Neural cell (in vitro differentiated cells): Measurements from ENCODE around the gene CNOT4. TPM values are rescaled to one million over a fixed set of nuclear protein-coding genes. Genes with fewer than 3 reads are reported as not detected.

Experiments
- H2AFZ ChIP-seq: fragments of 200-600, 300-800 bp; sonication (generic), shearing (Covaris generic); 2 replicates; pipeline ENCODE4 v1.6.0; 2014; ENCODE audit warnings: low read depth, mild to moderate bottlenecking, antibody characterized with exemption, low read length, moderate library complexity
- H3F3A ChIP-seq: fragments of 200-600 bp; shearing (Covaris generic); 2 replicates; pipeline ENCODE4 v1.6.1; 2016; ENCODE audit warnings: mild to moderate bottlenecking, moderate library complexity, mixed read lengths, antibody characterized with exemption, low read length; ENCODE audit not compliant: insufficient read depth, poor library complexity, severe bottlenecking
- H3K27ac ChIP-seq: fragments of 200-600, 300-800 bp; sonication (generic), shearing (Covaris generic); 2 replicates; pipeline ENCODE4 v1.5.1; 2014; ENCODE audit warnings: mild to moderate bottlenecking, low read length, moderate library complexity
- H3K27me3 ChIP-seq: fragments of 300-800, 200-600 bp; sonication (generic), shearing (Covaris generic); 2 replicates; pipeline ENCODE4 v1.6.0; 2014; ENCODE audit warnings: mild to moderate bottlenecking, low read depth, low read length, moderate library complexity; ENCODE audit not compliant: insufficient read depth
- H3K36me3 ChIP-seq: fragments of 300-800, 200-600 bp; sonication (generic), shearing (Covaris generic); 2 replicates; pipeline ENCODE4 v1.5.1; 2014; ENCODE audit warnings: mild to moderate bottlenecking, antibody characterized with exemption, low read length, moderate library complexity; ENCODE audit not compliant: insufficient read depth
- H3K4me2 ChIP-seq: fragments of 300-800, 200-600 bp; sonication (generic), shearing (Covaris generic); 2 replicates; pipeline ENCODE4 v1.6.0; 2014; ENCODE audit warnings: mild to moderate bottlenecking, low read length
- H3K4me3 ChIP-seq: fragments of 300-800, 200-600 bp; sonication (generic), shearing (Covaris generic); 2 replicates; pipeline ENCODE4 v1.5.1; 2014; ENCODE audit warnings: mild to moderate bottlenecking, low read length, moderate library complexity
- H3K79me2 ChIP-seq: fragments of 200-600 bp; shearing (Covaris generic); replicated peaks from 2 replicates; pipeline ENCODE4 v1.6.0; 2014; ENCODE audit warnings: mild to moderate bottlenecking, low read length, moderate library complexity; ENCODE audit not compliant: insufficient read depth
- H3K9ac ChIP-seq: fragments of 300-800, 200-600 bp; sonication (generic), shearing (Covaris generic); 2 replicates; pipeline ENCODE4 v1.6.1; 2016; ENCODE audit warnings: mild to moderate bottlenecking, low read length, mixed read lengths
- H3K9me2 ChIP-seq: fragments of 200-600 bp; shearing (Covaris generic); 2 replicates; pipeline ENCODE4 v1.6.1; 2016; ENCODE audit warnings: mild to moderate bottlenecking, low read length, mixed read lengths; ENCODE audit not compliant: insufficient read depth
- H3K9me3 ChIP-seq: fragments of 200-600, 300-800 bp; sonication (generic), shearing (Covaris generic); 2 replicates; pipeline ENCODE4 v1.6.1; 2016; ENCODE audit warnings: mild to moderate bottlenecking, mixed run types, low read length, moderate library complexity, mixed read lengths
- H4K20me1 ChIP-seq: fragments of 200-600 bp; shearing (Covaris generic); 2 replicates; pipeline ENCODE4 v1.6.1; 2016; ENCODE audit warnings: mild to moderate bottlenecking, mixed run types; ENCODE audit not compliant: insufficient read depth
- EP300 ChIP-seq: fragments of 450-650 bp; conservative IDR thresholded peaks from 2 replicates; pipeline ENCODE4 v1.6.1; 2014; ENCODE audit warnings: antibody characterized with exemption, mild to moderate bottlenecking, moderate library complexity; ENCODE audit not compliant: poor library complexity, severe bottlenecking
- EZH2 ChIP-seq: fragments of 200-600, 300-800 bp; shearing (Covaris generic), sonication (generic); IDR thresholded peaks from 2 replicates; pipeline ENCODE4 v1.6.1; 2014; ENCODE audit warnings: antibody characterized with exemption, low read length, borderline replicate concordance, mild to moderate bottlenecking; ENCODE audit not compliant: insufficient read depth, poor library complexity, severe bottlenecking
- MXI1 ChIP-seq: fragments of 450-650 bp; conservative IDR thresholded peaks from 2 replicates; pipeline ENCODE4 v1.6.1; 2014; ENCODE audit warnings: antibody characterized with exemption, mild to moderate bottlenecking; ENCODE audit not compliant: poor library complexity, severe bottlenecking
- POLR2AphosphoS5 ChIP-seq: IDR thresholded peaks from 2 replicates; pipeline ENCODE4 v1.6.1; 2012
- RAD21 ChIP-seq: fragments of 450-650 bp; conservative IDR thresholded peaks from 2 replicates; pipeline ENCODE4 v1.6.1; 2014; ENCODE audit warnings: antibody characterized with exemption, mild to moderate bottlenecking, moderate library complexity
- SMC3 ChIP-seq: fragments of 450-650 bp; conservative IDR thresholded peaks from 2 replicates; pipeline ENCODE4 v1.6.1; 2014; ENCODE audit warnings: antibody characterized with exemption, mild to moderate bottlenecking, moderate library complexity; ENCODE audit not compliant: poor library complexity
- TAF1 ChIP-seq: IDR thresholded peaks from 2 replicates; pipeline ENCODE4 v1.6.1; 2012; ENCODE audit warnings: low read depth
- polyA plus RNA-seq: library from polyadenylated mRNA; depleted of rRNA; stranded (reverse); fragments of >200 nt; gene quantifications from 2 replicates; pipeline ENCODE4 v1.2.3, GENCODE V29; 2014
- TF ChIP-seq, protein P1 (sequence below): IDR thresholded peaks from 2 replicates; pipeline ENCODE4 v1.6.1; 2012; ENCODE audit warnings: borderline replicate concordance
- TF ChIP-seq, protein P2 (sequence below): fragments of 450-650 bp; IDR thresholded peaks from 2 replicates; pipeline ENCODE4 v1.5.1; 2014; ENCODE audit warnings: antibody characterized with exemption, mild to moderate bottlenecking, moderate library complexity; ENCODE audit not compliant: poor library complexity, severe bottlenecking

Gene CNOT4
- polyA plus RNA-seq, 1 donor from 2014 or later, result 6.4 TPM

DNA sequence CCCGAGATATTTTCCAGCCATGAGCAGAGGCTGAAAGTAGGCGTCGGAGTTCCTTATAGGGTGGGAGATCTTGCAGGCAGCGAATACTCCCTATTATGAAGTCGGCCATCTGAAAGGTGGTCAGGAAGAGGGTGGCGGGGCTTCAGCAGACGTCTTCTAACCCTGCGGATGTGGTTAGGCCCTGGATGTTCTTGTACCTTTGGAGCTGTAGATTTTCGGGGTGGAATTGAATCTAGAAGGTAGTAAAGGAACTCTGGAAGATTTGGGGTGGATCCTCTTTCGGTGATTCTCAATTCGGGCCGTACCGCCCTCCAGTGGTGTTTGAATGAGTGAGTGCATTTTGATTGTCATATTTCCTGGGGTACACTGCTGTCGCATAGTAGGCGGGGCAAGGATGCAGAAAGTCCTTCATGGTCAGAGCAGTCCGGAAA is 48.5 kb upstream of the CNOT4 start:
- H3K9me2 ChIP-seq, result no peaks in the 10 kb centered on the region
- H3K36me3 ChIP-seq, result no peaks in the 10 kb centered on the region
- peak overlapping the region; percentile 95 for H2AFZ ChIP-seq
- peak overlapping the region; percentile 79 for H3K4me2 ChIP-seq
- H3K27me3 ChIP-seq, result no peaks in the 10 kb centered on the region
- H3K27ac ChIP-seq, result peak overlapping the region; percentile 91
- H3K9me3 ChIP-seq, result no peaks in the 10 kb centered on the region
- H3K79me2 ChIP-seq, result peaks cover 36% of the 10 kb centered on the region
- no peaks in the 10 kb centered on the region for H4K20me1 ChIP-seq
- peak overlapping the region; percentile 92 for H3K4me3 ChIP-seq
- TF ChIP-seq EP300 (peak; percentile 8), TAF1 (no peak), RAD21 (peak; percentile 78), SMC3 (peak; percentile 86)
- TF ChIP-seq, protein P1, sequence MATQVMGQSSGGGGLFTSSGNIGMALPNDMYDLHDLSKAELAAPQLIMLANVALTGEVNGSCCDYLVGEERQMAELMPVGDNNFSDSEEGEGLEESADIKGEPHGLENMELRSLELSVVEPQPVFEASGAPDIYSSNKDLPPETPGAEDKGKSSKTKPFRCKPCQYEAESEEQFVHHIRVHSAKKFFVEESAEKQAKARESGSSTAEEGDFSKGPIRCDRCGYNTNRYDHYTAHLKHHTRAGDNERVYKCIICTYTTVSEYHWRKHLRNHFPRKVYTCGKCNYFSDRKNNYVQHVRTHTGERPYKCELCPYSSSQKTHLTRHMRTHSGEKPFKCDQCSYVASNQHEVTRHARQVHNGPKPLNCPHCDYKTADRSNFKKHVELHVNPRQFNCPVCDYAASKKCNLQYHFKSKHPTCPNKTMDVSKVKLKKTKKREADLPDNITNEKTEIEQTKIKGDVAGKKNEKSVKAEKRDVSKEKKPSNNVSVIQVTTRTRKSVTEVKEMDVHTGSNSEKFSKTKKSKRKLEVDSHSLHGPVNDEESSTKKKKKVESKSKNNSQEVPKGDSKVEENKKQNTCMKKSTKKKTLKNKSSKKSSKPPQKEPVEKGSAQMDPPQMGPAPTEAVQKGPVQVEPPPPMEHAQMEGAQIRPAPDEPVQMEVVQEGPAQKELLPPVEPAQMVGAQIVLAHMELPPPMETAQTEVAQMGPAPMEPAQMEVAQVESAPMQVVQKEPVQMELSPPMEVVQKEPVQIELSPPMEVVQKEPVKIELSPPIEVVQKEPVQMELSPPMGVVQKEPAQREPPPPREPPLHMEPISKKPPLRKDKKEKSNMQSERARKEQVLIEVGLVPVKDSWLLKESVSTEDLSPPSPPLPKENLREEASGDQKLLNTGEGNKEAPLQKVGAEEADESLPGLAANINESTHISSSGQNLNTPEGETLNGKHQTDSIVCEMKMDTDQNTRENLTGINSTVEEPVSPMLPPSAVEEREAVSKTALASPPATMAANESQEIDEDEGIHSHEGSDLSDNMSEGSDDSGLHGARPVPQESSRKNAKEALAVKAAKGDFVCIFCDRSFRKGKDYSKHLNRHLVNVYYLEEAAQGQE, result no peak
- TF ChIP-seq, protein P2, sequence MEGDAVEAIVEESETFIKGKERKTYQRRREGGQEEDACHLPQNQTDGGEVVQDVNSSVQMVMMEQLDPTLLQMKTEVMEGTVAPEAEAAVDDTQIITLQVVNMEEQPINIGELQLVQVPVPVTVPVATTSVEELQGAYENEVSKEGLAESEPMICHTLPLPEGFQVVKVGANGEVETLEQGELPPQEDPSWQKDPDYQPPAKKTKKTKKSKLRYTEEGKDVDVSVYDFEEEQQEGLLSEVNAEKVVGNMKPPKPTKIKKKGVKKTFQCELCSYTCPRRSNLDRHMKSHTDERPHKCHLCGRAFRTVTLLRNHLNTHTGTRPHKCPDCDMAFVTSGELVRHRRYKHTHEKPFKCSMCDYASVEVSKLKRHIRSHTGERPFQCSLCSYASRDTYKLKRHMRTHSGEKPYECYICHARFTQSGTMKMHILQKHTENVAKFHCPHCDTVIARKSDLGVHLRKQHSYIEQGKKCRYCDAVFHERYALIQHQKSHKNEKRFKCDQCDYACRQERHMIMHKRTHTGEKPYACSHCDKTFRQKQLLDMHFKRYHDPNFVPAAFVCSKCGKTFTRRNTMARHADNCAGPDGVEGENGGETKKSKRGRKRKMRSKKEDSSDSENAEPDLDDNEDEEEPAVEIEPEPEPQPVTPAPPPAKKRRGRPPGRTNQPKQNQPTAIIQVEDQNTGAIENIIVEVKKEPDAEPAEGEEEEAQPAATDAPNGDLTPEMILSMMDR, result peak; percentile 81
- peak overlapping the region; percentile 86 for H3K9ac ChIP-seq
- H3F3A ChIP-seq, result peaks cover 9% of the 10 kb centered on the region

DNA sequence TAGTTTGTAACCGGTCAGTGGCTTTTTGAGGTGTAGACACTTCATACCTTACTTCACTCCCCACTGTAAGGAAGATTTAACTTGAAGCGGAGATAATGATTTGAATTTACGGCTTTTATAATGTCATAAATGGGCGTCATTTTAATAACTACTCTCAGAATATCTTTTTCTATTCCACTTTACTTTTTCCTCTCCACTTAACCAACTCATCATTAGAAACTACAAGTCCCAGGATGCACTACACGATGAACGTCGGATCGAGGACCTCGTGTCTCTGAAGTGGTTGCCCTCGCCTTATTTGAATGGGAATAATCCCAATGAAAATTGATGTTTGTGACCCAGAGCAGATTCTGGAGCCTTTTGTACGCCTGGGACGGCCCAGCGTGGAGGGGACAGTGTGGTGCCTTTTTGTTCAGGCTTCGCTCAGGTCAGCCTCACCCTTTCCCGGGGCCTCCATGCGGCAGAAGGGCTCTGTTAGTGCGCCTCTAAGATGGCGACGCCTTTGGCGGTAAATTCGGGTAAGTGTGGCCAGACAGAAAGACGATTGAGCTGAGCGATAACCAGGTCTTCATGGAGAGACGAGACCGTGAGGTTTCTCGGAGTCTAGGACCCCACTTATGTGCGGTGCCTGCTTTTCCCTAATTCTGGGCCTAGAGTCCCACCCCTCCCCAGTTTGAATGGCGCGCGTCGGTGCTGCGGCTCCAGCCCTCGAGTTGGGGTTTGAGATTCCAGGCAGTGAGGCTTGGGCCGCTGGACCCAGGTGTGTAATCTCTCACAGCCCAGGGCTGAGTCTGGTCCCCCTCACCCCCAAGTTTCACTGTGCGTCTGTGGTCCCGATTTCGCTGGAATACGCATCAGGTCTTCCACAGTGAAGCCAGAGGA is 47.8 kb upstream of the CNOT4 start, which contains the start of gene NUP205:
Gene NUP205, plus strand, starts transcription at position 463 of the 882 bp plus-strand sequence. Its CDS starts 28 bp downstream, at position 491.
- peak within 1 kb of the TSS; percentile 92 for H3K4me3 ChIP-seq
- H3K9me2 ChIP-seq, result no peaks in the 10 kb centered on the region
- peaks cover 9% of the 10 kb centered on the region for H3F3A ChIP-seq
- peak within 1 kb of the TSS; percentile 86 for H3K9ac ChIP-seq
- no peaks in the 10 kb centered on the region for H3K9me3 ChIP-seq
- no peaks in the 10 kb centered on the region for H3K27me3 ChIP-seq
- H2AFZ ChIP-seq, result peak within 1 kb of the TSS; percentile 95
- TF ChIP-seq RAD21 (peak; percentile 12), MXI1 (peak; percentile 94), TAF1 (peak; percentile 63), POLR2AphosphoS5 (peak; percentile 87), EZH2 (no peak), SMC3 (no peak), EP300 (peak; percentile 55)
- TF ChIP-seq, protein P1, result peak; percentile 55
- TF ChIP-seq, protein P2, result no peak
- peaks cover 29% of the 10 kb centered on the region for H3K79me2 ChIP-seq
- peak within 1 kb of the TSS; percentile 79 for H3K4me2 ChIP-seq
- H4K20me1 ChIP-seq, result no peaks in the 10 kb centered on the region
- H3K36me3 ChIP-seq, result no peaks in the 10 kb centered on the region
- peak within 1 kb of the TSS; percentile 91 for H3K27ac ChIP-seq
